Hematopoietic multipotent progenitor cell treated with erythropoietin and hydrocortisone succinate and interleukin-3 and kit ligand, for 17 days (in vitro differentiated cells): Measurements from ENCODE around the gene DSE.

Experiments
- DNase-seq: peaks from one replicate; pipeline ENCODE4 v3.0.0-alpha.2; 2015; ENCODE audit warnings: low spot score

The DSE gene

GRCh38 chr6:116447496-116448011, 76.8 kb downstream of the DSE start:
- DNase-seq, result no peak

GRCh38 chr6:116449565-116449964, 78.8 kb downstream of the DSE start:
- DNase-seq, result no peak

GRCh38 chr6:116450185-116450710, 79.5 kb downstream of the DSE start:
- DNase-seq, result no peak

GRCh38 chr6:116450769-116451740, 80.3 kb downstream of the DSE start:
- DNase-seq, result no peak

GRCh38 chr6:116451916-116452315, 81.2 kb downstream of the DSE start:
- no peak for DNase-seq

- DNase-seq, result no peak
These were observed 81.8 kb downstream of the DSE start for GRCh38 chr6:116452531-116452930.

GRCh38 chr6:116456106-116456505, 85.4 kb downstream of the DSE start:
- no peak for DNase-seq

- no peak for DNase-seq
These were observed 86.2 kb downstream of the DSE start for GRCh38 chr6:116456927-116457326.

- DNase-seq, result no peak
These were observed 87.5 kb downstream of the DSE start for GRCh38 chr6:116458264-116458663.

GRCh38 chr6:116459927-116460326, 89.2 kb downstream of the DSE start:
- DNase-seq, result no peak

- DNase-seq, result no peak
These were observed 90.7 kb downstream of the DSE start, which contains the start of gene CALHM6 for GRCh38 chr6:116461331-116461931. TSS of gene CALHM6 (plus strand) at chr6:116461375. CDS start at chr6:116461930, 555 bp downstream.

GRCh38 chr6:116461932-116462885, 91.5 kb downstream of the DSE start:
- DNase-seq, result no peak

- no peak for DNase-seq
These were observed 92.6 kb downstream of the DSE start for GRCh38 chr6:116463301-116463700.

- no peak for DNase-seq
These were observed 94.5 kb downstream of the DSE start for GRCh38 chr6:116465246-116465645.

GRCh38 chr6:116467096-116467495, 96.3 kb downstream of the DSE start:
- DNase-seq, result no peak

GRCh38 chr6:116467514-116467913, 96.8 kb downstream of the DSE start:
- DNase-seq, result no peak

GRCh38 chr6:116468293-116468692, 97.5 kb downstream of the DSE start:
- peak; percentile 36 for DNase-seq

- no peak for DNase-seq
These were observed 100.8 kb downstream of the DSE start for GRCh38 chr6:116471531-116471930.

GRCh38 chr6:116472706-116473105, 102.0 kb downstream of the DSE start:
- DNase-seq, result no peak

GRCh38 chr6:116475141-116475540, 104.4 kb downstream of the DSE start:
- DNase-seq, result no peak

GRCh38 chr6:116476002-116476678, 105.4 kb downstream of the DSE start:
- DNase-seq, result no peak
